HL-60 (cell line): ENCODE data around the gene ADRM1.

Experiments
- DNase-seq, 2 experiments: peaks; one replicate each; pipeline ENCODE4 v3.0.0-alpha.2; 2010 to 2020; ENCODE audit warnings: low read depth in 1 of 2, low spot score in 1 of 2
- H3K27ac ChIP-seq: fragments of 250-450 bp; sonication (Bioruptor Pico); replicated peaks from 2 replicates; pipeline ENCODE4 v1.5.1; 2020; ENCODE audit warnings: mild to moderate bottlenecking, moderate library complexity
- H3K27me3 ChIP-seq: fragments of 250-450 bp; sonication (Bioruptor Pico); 2 replicates; pipeline ENCODE4 v1.5.1; 2021; ENCODE audit warnings: mild to moderate bottlenecking, moderate library complexity; ENCODE audit not compliant: insufficient read depth, poor library complexity, severe bottlenecking
- H3K4me3 ChIP-seq: replicated peaks from 2 replicates; pipeline ENCODE4 v1.5.1; 2011; ENCODE audit warnings: mild to moderate bottlenecking, control low read depth, low read length; ENCODE audit not compliant: insufficient read depth
- GABPA ChIP-seq: IDR thresholded peaks from 2 replicates; pipeline ENCODE4 v1.6.1; 2012; ENCODE audit warnings: low read depth
- POLR2AphosphoS5 ChIP-seq: IDR thresholded peaks from 2 replicates; pipeline ENCODE4 v1.6.1; 2012; ENCODE audit warnings: low read depth
- SPI1 ChIP-seq: IDR thresholded peaks from 2 replicates; pipeline ENCODE4 v1.6.1; 2012; ENCODE audit warnings: low read depth, mild to moderate bottlenecking, borderline replicate concordance
- TF ChIP-seq, protein P1 (sequence below): IDR thresholded peaks from one replicate; pipeline ENCODE4 v1.5.1; 2011; ENCODE audit warnings: low read length, control low read depth, inconsistent platforms; ENCODE audit not compliant: insufficient read depth
- TF ChIP-seq, protein P2 (sequence below): IDR thresholded peaks from 2 replicates; pipeline ENCODE4 v1.6.1; 2012; ENCODE audit warnings: low read depth; ENCODE audit not compliant: insufficient replicate concordance

Gene ADRM1

DNA sequence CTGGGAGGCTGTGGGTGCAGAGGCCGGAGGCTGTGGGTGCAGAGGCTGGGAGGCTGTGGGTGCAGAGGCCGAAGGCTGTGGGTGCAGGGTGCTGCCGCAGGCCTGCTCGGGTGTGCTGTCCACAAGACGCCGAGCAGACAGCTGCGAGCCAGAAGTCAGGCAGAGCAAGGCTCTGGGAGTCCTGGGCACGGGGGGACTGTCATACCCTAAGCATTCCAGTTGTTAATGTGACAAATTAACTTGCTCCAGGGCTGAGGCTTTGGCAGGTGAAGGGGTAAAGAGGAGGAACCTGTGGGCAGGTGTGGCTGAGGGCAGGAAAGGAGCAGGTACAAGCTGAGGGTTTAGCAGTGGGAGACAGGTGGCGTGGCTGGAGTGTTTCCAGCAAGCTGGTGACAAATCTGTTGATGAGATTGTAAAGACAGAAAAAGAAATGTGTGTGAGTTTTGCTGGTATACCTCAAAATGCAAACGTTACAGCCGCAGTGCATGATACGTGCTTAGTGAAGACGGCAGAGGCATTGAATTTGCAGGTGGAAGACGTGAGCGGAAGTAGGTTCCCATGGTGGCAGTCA is 14.2 kb upstream of the ADRM1 start:
- no peak for TF ChIP-seq SPI1
- TF ChIP-seq, protein P1, sequence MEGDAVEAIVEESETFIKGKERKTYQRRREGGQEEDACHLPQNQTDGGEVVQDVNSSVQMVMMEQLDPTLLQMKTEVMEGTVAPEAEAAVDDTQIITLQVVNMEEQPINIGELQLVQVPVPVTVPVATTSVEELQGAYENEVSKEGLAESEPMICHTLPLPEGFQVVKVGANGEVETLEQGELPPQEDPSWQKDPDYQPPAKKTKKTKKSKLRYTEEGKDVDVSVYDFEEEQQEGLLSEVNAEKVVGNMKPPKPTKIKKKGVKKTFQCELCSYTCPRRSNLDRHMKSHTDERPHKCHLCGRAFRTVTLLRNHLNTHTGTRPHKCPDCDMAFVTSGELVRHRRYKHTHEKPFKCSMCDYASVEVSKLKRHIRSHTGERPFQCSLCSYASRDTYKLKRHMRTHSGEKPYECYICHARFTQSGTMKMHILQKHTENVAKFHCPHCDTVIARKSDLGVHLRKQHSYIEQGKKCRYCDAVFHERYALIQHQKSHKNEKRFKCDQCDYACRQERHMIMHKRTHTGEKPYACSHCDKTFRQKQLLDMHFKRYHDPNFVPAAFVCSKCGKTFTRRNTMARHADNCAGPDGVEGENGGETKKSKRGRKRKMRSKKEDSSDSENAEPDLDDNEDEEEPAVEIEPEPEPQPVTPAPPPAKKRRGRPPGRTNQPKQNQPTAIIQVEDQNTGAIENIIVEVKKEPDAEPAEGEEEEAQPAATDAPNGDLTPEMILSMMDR, result no peak
- TF ChIP-seq POLR2AphosphoS5, result no peak
- no peak for TF ChIP-seq GABPA
- TF ChIP-seq, protein P2, sequence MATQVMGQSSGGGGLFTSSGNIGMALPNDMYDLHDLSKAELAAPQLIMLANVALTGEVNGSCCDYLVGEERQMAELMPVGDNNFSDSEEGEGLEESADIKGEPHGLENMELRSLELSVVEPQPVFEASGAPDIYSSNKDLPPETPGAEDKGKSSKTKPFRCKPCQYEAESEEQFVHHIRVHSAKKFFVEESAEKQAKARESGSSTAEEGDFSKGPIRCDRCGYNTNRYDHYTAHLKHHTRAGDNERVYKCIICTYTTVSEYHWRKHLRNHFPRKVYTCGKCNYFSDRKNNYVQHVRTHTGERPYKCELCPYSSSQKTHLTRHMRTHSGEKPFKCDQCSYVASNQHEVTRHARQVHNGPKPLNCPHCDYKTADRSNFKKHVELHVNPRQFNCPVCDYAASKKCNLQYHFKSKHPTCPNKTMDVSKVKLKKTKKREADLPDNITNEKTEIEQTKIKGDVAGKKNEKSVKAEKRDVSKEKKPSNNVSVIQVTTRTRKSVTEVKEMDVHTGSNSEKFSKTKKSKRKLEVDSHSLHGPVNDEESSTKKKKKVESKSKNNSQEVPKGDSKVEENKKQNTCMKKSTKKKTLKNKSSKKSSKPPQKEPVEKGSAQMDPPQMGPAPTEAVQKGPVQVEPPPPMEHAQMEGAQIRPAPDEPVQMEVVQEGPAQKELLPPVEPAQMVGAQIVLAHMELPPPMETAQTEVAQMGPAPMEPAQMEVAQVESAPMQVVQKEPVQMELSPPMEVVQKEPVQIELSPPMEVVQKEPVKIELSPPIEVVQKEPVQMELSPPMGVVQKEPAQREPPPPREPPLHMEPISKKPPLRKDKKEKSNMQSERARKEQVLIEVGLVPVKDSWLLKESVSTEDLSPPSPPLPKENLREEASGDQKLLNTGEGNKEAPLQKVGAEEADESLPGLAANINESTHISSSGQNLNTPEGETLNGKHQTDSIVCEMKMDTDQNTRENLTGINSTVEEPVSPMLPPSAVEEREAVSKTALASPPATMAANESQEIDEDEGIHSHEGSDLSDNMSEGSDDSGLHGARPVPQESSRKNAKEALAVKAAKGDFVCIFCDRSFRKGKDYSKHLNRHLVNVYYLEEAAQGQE, result no peak
- DNase-seq, result no peak
- Histone ChIP-seq H3K27ac (no peak overlapping the region), H3K4me3 (no peak overlapping the region), H3K27me3 (no peaks in the 10 kb centered on the region)

GRCh38 chr20:62289131-62289530 is 13.7 kb upstream of the ADRM1 start:
- Histone ChIP-seq H3K4me3 (no peak overlapping the region), H3K27me3 (no peaks in the 10 kb centered on the region), H3K27ac (no peak overlapping the region)
- DNase-seq, result no peak
- TF ChIP-seq, protein P2, result no peak
- TF ChIP-seq SPI1 (no peak), POLR2AphosphoS5 (no peak), GABPA (no peak)
- TF ChIP-seq, protein P1, result no peak

- TF ChIP-seq POLR2AphosphoS5, result no peak
- TF ChIP-seq GABPA, result no peak
- DNase-seq, result no peak
- H3K4me3 ChIP-seq, result no peak overlapping the region
- H3K27ac ChIP-seq, result no peak overlapping the region
- H3K27me3 ChIP-seq, result no peaks in the 10 kb centered on the region
These were observed 12.9 kb upstream of the ADRM1 start for GRCh38 chr20:62289898-62290297.

DNA sequence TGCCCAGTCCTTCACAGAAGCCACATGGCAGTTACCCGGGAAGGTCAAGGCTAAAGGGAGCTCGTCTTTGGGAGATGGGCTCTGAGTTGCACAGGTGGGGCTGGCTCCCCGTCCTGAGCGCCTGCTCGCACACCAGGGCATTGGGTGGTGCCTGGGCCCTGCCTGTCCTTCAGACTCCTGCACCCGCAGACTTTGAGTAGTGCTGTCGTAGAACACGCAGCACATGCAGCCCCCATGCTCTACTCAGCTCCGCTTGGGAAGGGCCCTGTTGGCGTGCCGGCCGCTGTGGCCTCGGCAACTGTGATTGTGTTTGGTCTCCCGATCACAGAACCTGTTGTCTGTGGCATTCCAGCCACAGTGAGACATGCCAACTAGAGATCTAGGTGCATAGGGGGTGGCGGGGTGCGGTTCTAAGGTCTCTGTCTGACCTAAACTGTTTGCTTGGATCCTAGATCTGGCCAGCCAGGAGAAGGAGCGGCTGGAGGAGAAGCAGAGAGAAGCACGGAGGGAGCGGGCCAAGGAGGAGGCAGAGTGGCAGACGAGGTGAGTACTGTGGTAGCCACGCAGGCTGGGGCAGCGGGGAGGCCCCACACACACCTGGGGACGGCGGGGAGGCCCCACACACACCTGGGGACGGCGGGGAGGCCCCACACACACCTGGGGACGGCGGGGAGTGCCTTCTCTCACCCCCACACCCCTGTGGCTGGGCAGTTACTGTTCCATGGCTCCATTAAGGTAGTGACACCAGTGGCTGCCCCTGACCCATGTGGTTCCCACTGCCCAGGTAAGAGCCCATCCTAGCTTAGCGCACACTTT is 11.3 kb upstream of the ADRM1 start:
- TF ChIP-seq, protein P1, result no peak
- TF ChIP-seq GABPA (no peak), SPI1 (no peak), POLR2AphosphoS5 (no peak)
- TF ChIP-seq, protein P2, result no peak
- no peak overlapping the region for H3K27ac ChIP-seq

More for the DNA sequence above, 11.3 kb upstream of the ADRM1 start:
- no peak for DNase-seq
- no peak overlapping the region for H3K4me3 ChIP-seq
- no peaks in the 10 kb centered on the region for H3K27me3 ChIP-seq
